Testis (tissue), 2 donors: Measurements from ENCODE around the gene MAP7D1.

Source experiments
- POLR2A ChIP-seq: fragments of 450-650 bp; IDR thresholded peaks from one replicate; pipeline ENCODE4 v1.6.1; 2017; ENCODE audit warnings: antibody characterized with exemption, mild to moderate bottlenecking, moderate library complexity
- TF ChIP-seq, protein P1 (sequence below), 3 experiments: fragments of 450-650 bp in 2 of 3; fragments of 200-600 bp in 1 of 3; sonication (generic) in 1 of 3; IDR thresholded peaks; one replicate each; pipeline ENCODE4 v1.5.1; 2016 to 2019; ENCODE audit warnings: antibody characterized with exemption in 3 of 3, mild to moderate bottlenecking in 2 of 3, moderate library complexity in 1 of 3

DNA sequence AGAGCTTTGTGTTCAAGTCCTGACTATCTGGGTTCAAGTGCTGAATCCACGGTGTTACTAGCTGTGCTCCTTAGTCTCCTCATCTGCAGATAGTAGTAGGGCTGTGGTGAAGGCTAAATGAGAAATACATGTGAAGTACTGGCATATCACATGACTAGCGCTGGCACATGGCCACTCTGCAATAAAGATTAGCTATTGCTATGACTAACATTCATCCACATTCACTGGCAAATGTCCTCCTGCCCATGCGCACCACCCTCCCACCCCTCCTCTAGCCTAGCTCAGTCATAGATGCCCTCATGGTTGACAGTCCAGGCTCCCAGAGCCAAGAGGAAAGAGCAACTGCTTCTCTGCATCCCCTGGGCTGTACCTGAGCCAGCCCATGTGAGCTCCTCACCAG lies 22.5 kb upstream of the MAP7D1 start:
- TF ChIP-seq, protein P1, sequence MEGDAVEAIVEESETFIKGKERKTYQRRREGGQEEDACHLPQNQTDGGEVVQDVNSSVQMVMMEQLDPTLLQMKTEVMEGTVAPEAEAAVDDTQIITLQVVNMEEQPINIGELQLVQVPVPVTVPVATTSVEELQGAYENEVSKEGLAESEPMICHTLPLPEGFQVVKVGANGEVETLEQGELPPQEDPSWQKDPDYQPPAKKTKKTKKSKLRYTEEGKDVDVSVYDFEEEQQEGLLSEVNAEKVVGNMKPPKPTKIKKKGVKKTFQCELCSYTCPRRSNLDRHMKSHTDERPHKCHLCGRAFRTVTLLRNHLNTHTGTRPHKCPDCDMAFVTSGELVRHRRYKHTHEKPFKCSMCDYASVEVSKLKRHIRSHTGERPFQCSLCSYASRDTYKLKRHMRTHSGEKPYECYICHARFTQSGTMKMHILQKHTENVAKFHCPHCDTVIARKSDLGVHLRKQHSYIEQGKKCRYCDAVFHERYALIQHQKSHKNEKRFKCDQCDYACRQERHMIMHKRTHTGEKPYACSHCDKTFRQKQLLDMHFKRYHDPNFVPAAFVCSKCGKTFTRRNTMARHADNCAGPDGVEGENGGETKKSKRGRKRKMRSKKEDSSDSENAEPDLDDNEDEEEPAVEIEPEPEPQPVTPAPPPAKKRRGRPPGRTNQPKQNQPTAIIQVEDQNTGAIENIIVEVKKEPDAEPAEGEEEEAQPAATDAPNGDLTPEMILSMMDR (IDR thresholded peaks at IDR 0.05) = no peak
- no peak for TF ChIP-seq POLR2A
